CD14-positive monocyte (primary cell): Measurements from ENCODE around the gene TTC38. TPM values are rescaled to one million over a fixed set of nuclear protein-coding genes. Genes with fewer than 3 reads are reported as not detected.
"Not testable (repeated sequence)": the region's sequence is repeated elsewhere in the genome, so short reads cannot be mapped to it uniquely, and the experiment has no call there.

ENCODE experiments used
- DNase-seq, 3 donors: peaks; one replicate each; pipeline ENCODE4 v3.0.0-alpha.2; 2011 to 2022
- H2AFZ ChIP-seq: 2 replicates; pipeline ENCODE4 v1.6.0; 2012; ENCODE audit warnings: mild to moderate bottlenecking, low read depth, low read length, inconsistent platforms; ENCODE audit not compliant: insufficient read depth, poor library complexity, severe bottlenecking
- H3K27ac ChIP-seq, 2 donors: 1 replicate in 1 of 2; 2 replicates in 1 of 2; pipeline ENCODE4 v1.5.1; 2012 to 2013; ENCODE audit warnings: low read length in 2 of 2, control low read depth in 1 of 2, inconsistent platforms in 1 of 2, low read depth in 1 of 2, mild to moderate bottlenecking in 1 of 2
- H3K27me3 ChIP-seq, 2 donors: one replicate each; pipeline versions ENCODE4 v1.6.0 to v1.6.1; 2011 to 2013; ENCODE audit warnings: low read length in 2 of 2; ENCODE audit not compliant: control insufficient read depth in 2 of 2, insufficient read depth in 2 of 2
- H3K36me3 ChIP-seq, 2 donors: replicated peaks in 1 of 2; 1 replicate in 1 of 2; 2 replicates in 1 of 2; pipeline versions ENCODE4 v1.5.1 to v1.6.1; 2012 to 2013; ENCODE audit warnings: low read length in 2 of 2, control low read depth in 1 of 2, inconsistent platforms in 1 of 2, mild to moderate bottlenecking in 1 of 2; ENCODE audit not compliant: insufficient read depth in 2 of 2, control insufficient read depth in 1 of 2
- H3K4me1 ChIP-seq, 2 donors: 1 replicate in 1 of 2; 2 replicates in 1 of 2; pipeline versions ENCODE4 v1.5.1 to v1.6.1; 2012 to 2013; ENCODE audit warnings: low read length in 2 of 2, control low read depth in 1 of 2, inconsistent platforms in 1 of 2, mild to moderate bottlenecking in 1 of 2, moderate library complexity in 1 of 2; ENCODE audit not compliant: insufficient read depth in 2 of 2, control insufficient read depth in 1 of 2
- H3K4me2 ChIP-seq: replicated peaks from 2 replicates; pipeline ENCODE3; 2012; ENCODE audit warnings: low read length, moderate library complexity, mild to moderate bottlenecking; ENCODE audit not compliant: poor library complexity, severe bottlenecking; ENCODE audit errors: extremely low read depth
- H3K4me3 ChIP-seq, 3 experiments: fragments of 200-600 bp in 1 of 3; sonication (generic) in 1 of 3; replicated peaks in 1 of 3; 1 replicate in 2 of 3; 2 replicates in 1 of 3; pipeline ENCODE4 v1.5.1; 2011 to 2013; ENCODE audit warnings: low read length in 3 of 3, mild to moderate bottlenecking in 3 of 3, control low read depth in 2 of 3, low read depth in 2 of 3, inconsistent platforms in 1 of 3, moderate library complexity in 1 of 3
- H3K79me2 ChIP-seq: 2 replicates; pipeline ENCODE4 v1.6.0; 2012; ENCODE audit warnings: mild to moderate bottlenecking, control low read depth, inconsistent platforms, low read length, moderate library complexity; ENCODE audit not compliant: insufficient read depth
- H3K9ac ChIP-seq: 2 replicates; pipeline ENCODE4 v1.6.0; 2017; ENCODE audit warnings: low read length, mild to moderate bottlenecking; ENCODE audit not compliant: insufficient read depth, poor library complexity, severe bottlenecking
- H3K9me3 ChIP-seq, 2 donors: replicated peaks in 1 of 2; 1 replicate in 1 of 2; 2 replicates in 1 of 2; pipeline versions ENCODE4 v1.5.1 to v1.6.1; 2012 to 2013; ENCODE audit warnings: low read length in 2 of 2, control low read depth in 1 of 2; ENCODE audit not compliant: control insufficient read depth in 1 of 2, insufficient read depth in 1 of 2
- H4K20me1 ChIP-seq: 2 replicates; pipeline ENCODE4 v1.6.0; 2012; ENCODE audit warnings: mild to moderate bottlenecking, low read length, control low read depth, moderate library complexity; ENCODE audit not compliant: insufficient read depth
- H3K27ac Mint-ChIP-seq, 7 donors: one replicate each; pipeline ENCODE4 v1.8.0; 2020; ENCODE audit warnings: mild to moderate bottlenecking in 7 of 7, mixed read lengths in 7 of 7, moderate library complexity in 6 of 7, inconsistent platforms in 2 of 7
- H3K27me3 Mint-ChIP-seq, 3 donors: one replicate each; pipeline ENCODE4 v1.8.0; 2021 to 2022; ENCODE audit warnings: low read depth in 3 of 3, mild to moderate bottlenecking in 3 of 3, mixed read lengths in 3 of 3, moderate library complexity in 3 of 3, inconsistent platforms in 1 of 3
- H3K36me3 Mint-ChIP-seq, 2 donors: one replicate each; pipeline ENCODE4 v1.8.0; 2020; ENCODE audit warnings: mixed read lengths in 2 of 2, inconsistent platforms in 1 of 2, mild to moderate bottlenecking in 1 of 2
- H3K4me1 Mint-ChIP-seq: one replicate; pipeline ENCODE4 v1.8.0; 2020; ENCODE audit warnings: mild to moderate bottlenecking, mixed read lengths
- H3K4me3 Mint-ChIP-seq, 2 donors: one replicate each; pipeline ENCODE4 v1.8.0; 2020; ENCODE audit warnings: mild to moderate bottlenecking in 2 of 2, mixed read lengths in 2 of 2, moderate library complexity in 1 of 2
- H3K9me3 Mint-ChIP-seq, 7 donors: one replicate each; pipeline ENCODE4 v1.8.0; 2020 to 2022; ENCODE audit warnings: mixed read lengths in 7 of 7, mild to moderate bottlenecking in 6 of 7, moderate library complexity in 6 of 7, inconsistent platforms in 2 of 7
- CTCF ChIP-seq: fragments of 200-600 bp; IDR thresholded peaks from one replicate; pipeline ENCODE4 v1.8.0; 2022; ENCODE audit warnings: antibody characterized with exemption, mild to moderate bottlenecking
- WGBS: methylation state at CpG from one replicate; pipeline ENCODE4 v1.1.5; 2013; ENCODE audit warnings: missing lambda C conversion rate; ENCODE audit not compliant: insufficient coverage; 5-methylcytosine and 5-hydroxymethylcytosine counted together
- intact Hi-C, 2 donors: fragments of 100-400 bp; cut with micrococcal nuclease; formaldehyde crosslinking; loops; one replicate each; pipeline versions ENCODE4 v1.15.0 to v1.15.1; 2023
- polyA plus RNA-seq, 3 donors: library from polyadenylated mRNA; depleted of rRNA in 1 of 3; unstranded in 2 of 3; stranded (reverse) in 1 of 3; fragments of 300-500 nt in 2 of 3; fragments of >200 nt in 1 of 3; fragmentation: Illumina TruSeq in 2 of 3; gene quantifications; 1 replicate in 2 of 3; 2 replicates in 1 of 3; pipeline ENCODE4 v1.2.3, GENCODE V29; 2012 to 2021

TTC38 gene
- polyA plus RNA-seq, 3 donors = 14.7 to 22.5 (median 17.0) TPM

DNA sequence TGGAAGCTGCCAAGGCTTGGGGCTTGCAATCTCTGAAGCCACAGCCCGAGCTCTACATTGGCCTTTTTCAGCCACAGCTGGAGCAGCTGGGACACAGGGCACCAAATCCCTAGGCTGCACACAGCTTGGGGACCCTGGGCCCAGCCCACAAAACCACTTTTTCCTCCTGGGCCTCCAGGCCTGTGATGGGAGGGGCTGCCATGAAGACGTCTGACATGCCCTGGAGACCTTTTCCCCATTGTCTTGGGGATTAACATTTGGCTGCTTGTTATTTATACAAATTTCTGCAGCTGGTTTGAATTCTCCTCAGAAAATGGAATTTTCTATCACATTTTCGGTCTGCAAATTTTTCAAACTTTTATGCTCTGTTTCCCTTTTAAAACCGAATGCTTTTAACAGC, 2.2 kb upstream of the TTC38 start:
- H2AFZ ChIP-seq, intact Hi-C loops, H3K4me3 ChIP-seq, DNase-seq, H3K27ac Mint-ChIP-seq, H4K20me1 ChIP-seq, H3K27ac ChIP-seq, H3K4me2 ChIP-seq, H3K36me3 ChIP-seq, H3K9ac ChIP-seq: not testable (repeated sequence)
- 97% methylated on average over 3 of the region's 4 CpGs for WGBS
- peaks cover 22 to 27% of the 10 kb centered on the region in 2 donors for H3K36me3 Mint-ChIP-seq
- peaks cover 28 to 37% (median 28%) of the 10 kb centered on the region in 3 donors for H3K27me3 Mint-ChIP-seq
- H3K27me3 ChIP-seq = peaks cover 2 to 27% of the 10 kb centered on the region in 2 donors
- peaks cover 14 to 29% of the 10 kb centered on the region in 2 donors for H3K4me1 ChIP-seq
- peaks cover 4 to 11% of the 10 kb centered on the region in 2 donors for H3K9me3 ChIP-seq
- H3K79me2 ChIP-seq = peaks cover 12% of the 10 kb centered on the region
- H3K4me3 Mint-ChIP-seq = peak overlapping the region in 1 of 2 donors; percentile 36
- H3K9me3 Mint-ChIP-seq = peaks cover 14 to 33% (median 23%) of the 10 kb centered on the region in 7 donors
- peaks cover 22% of the 10 kb centered on the region for H3K4me1 Mint-ChIP-seq

GRCh38 chr22:46269564-46269963, 1.8 kb downstream of the TTC38 start:
- Histone ChIP-seq H3K4me1 (peaks cover 10 to 23% of the 10 kb centered on the region in 2 donors), H3K9ac (no peak overlapping the region), H3K4me2 (no peak overlapping the region), H3K9me3 (no peaks in the 10 kb centered on the region), H3K79me2 (peaks cover 12% of the 10 kb centered on the region), H3K27ac (no peak overlapping the region), H3K36me3 (peaks cover 17 to 29% of the 10 kb centered on the region in 2 donors), H3K27me3 (no peaks in the 10 kb centered on the region), H4K20me1 (no peaks in the 10 kb centered on the region), H3K4me3 (no peak overlapping the region), H2AFZ (no peak overlapping the region)
- Mint-ChIP-seq H3K36me3 (peaks cover 32 to 44% of the 10 kb centered on the region in 2 donors), H3K27ac (no peak overlapping the region), H3K4me3 (peak overlapping the region in 1 of 2 donors; percentile 7), H3K9me3 (peaks cover 5 to 11% (median 6%) of the 10 kb centered on the region in 7 donors), H3K27me3 (peaks cover 0 to 8% (median 8%) of the 10 kb centered on the region in 3 donors), H3K4me1 (peaks cover 18% of the 10 kb centered on the region)
- 95% methylated on average over 11 of the region's 11 CpGs for WGBS
- no peak for TF ChIP-seq CTCF
- DNase-seq = no peak
- intact Hi-C loops = no loop called here
